ENCODE results near the gene OPRD1. TPM values are rescaled to one million over a fixed set of nuclear protein-coding genes. Genes with fewer than 3 reads are reported as not detected.

The OPRD1 gene
- total and polyA plus RNA-seq, 2 of the 4 experiments (the other 2 are of a cell fraction): under 0.01 TPM; not detected in 1

GRCh38 chr1:28792644-28793121 lies 19.3 kb upstream of the OPRD1 start:
- BruUV-seq (replicated peaks): no TSS peak
- H4K5ac ChIP-seq (ENCODE audit: low read depth, low read length): no peak overlapping the region
- no peak overlapping the region for H3K4me2 ChIP-seq (ENCODE audit: low read depth, low read length)
- H3K23ac ChIP-seq (ENCODE audit: low read depth, low read length): no peak overlapping the region
- no peak overlapping the region for H3K18ac ChIP-seq (ENCODE audit: low read depth, low read length)
- dilution Hi-C loops (cut with HindIII; ENCODE audit: low sequenced_read_pairs, unreplicated experiment) (no loop called here), in situ Hi-C loops (cut with MboI; ENCODE audit: low sequenced_read_pairs) (no loop called here), intact Hi-C loops (cut with micrococcal nuclease) (no loop called here)
- H4K91ac ChIP-seq (ENCODE audit: insufficient read depth, low read depth, low read length): no peak overlapping the region
- no peak overlapping the region for H3K14ac ChIP-seq (replicated peaks; ENCODE audit: low read depth, low read length)
- no peak overlapping the region for H3K4ac ChIP-seq (ENCODE audit: low read depth, low read length)
- H3K79me1 ChIP-seq (ENCODE audit: low read depth in 1 of 2, low read length in 2 of 2): no peaks in the 10 kb centered on the region
- no peak for ATAC-seq (ENCODE audit: low read depth)
- TF ChIP-seq USF2 (IDR thresholded peaks at IDR 0.05; ENCODE audit: low read depth, low read length) (no peak), MAZ (IDR thresholded peaks at IDR 0.05; ENCODE audit: borderline replicate concordance, low read depth, low read length) (no peak), RAD21 (IDR thresholded peaks at IDR 0.05; ENCODE audit: low read length) (no peak), MXI1 (IDR thresholded peaks at IDR 0.05; ENCODE audit: borderline replicate concordance, low read depth, low read length) (no peak), ELK1 (IDR thresholded peaks at IDR 0.05; ENCODE audit: borderline replicate concordance, low read depth, low read length) (no peak), RCOR1 (IDR thresholded peaks at IDR 0.05; ENCODE audit: insufficient replicate concordance, low read length) (no peak), MAFK (IDR thresholded peaks at IDR 0.05; ENCODE audit: low read depth, low read length) (no peak), FOS (IDR thresholded peaks at IDR 0.05; ENCODE audit: low read depth, low read length) (no peak), RFX5 (IDR thresholded peaks at IDR 0.05; ENCODE audit: low read depth, low read length) (no peak), CHD1 (IDR thresholded peaks at IDR 0.05; ENCODE audit: low read depth, low read length) (no peak), NFE2L2 (IDR thresholded peaks at IDR 0.05; ENCODE audit: low read depth, low read length) (no peak), SMC3 (IDR thresholded peaks at IDR 0.05; ENCODE audit: low read depth, low read length) (no peak), CTCF (conservative IDR thresholded peaks at IDR 0.05; ENCODE audit: low read depth, low read length) (no peak; the same call in 1 of the 2 replicates), POLR2A (IDR thresholded peaks at IDR 0.05; ENCODE audit: low read depth, low read length) (no peak)
- no peak overlapping the region for H2AK5ac ChIP-seq (ENCODE audit: low read depth, low read length)
- H2BK15ac ChIP-seq (ENCODE audit: low read depth, low read length): no peak overlapping the region
- no peaks in the 10 kb centered on the region for H4K20me1 ChIP-seq (ENCODE audit: insufficient read depth, low read length)
- no peaks in the 10 kb centered on the region for H3K36me3 ChIP-seq (ENCODE audit: control insufficient read depth, insufficient read depth, low read length)
- no peak for DNase-seq
- no CpG with 5 or more reads among the region's 1 CpG for WGBS, 2 experiments (ENCODE audit: extremely low coverage in 2 of 2, insufficient read length in 1 of 2)
- H4K8ac ChIP-seq (ENCODE audit: low read depth in 2 of 2, low read length in 2 of 2): no peak overlapping the region
- H3K4me3 ChIP-seq (ENCODE audit: insufficient read depth, low read depth, low read length): no peak overlapping the region
- no peak overlapping the region for H3K9ac ChIP-seq (ENCODE audit: low read depth, low read length)
- H3K4me1 ChIP-seq (ENCODE audit: control insufficient read depth, insufficient read depth, low read length): no peaks in the 10 kb centered on the region; the same call in 1 of the 2 replicates
- H2AFZ ChIP-seq (replicated peaks; ENCODE audit: low read length, poor library complexity): no peak overlapping the region
- H3K56ac ChIP-seq (ENCODE audit: extremely low read depth, insufficient read depth, low read length): no peak overlapping the region
- H2BK120ac ChIP-seq (ENCODE audit: low read depth, low read length): no peak overlapping the region
- POLR2A ChIA-PET (ENCODE audit: unreplicated experiment): no interaction called here
- H2BK5ac ChIP-seq (ENCODE audit: low read depth, low read length, poor library complexity, severe bottlenecking): no peak overlapping the region
- H2BK20ac ChIP-seq (ENCODE audit: low read depth, low read length): no peak overlapping the region
- no peaks in the 10 kb centered on the region for H3K9me3 ChIP-seq (ENCODE audit: control insufficient read depth, insufficient read depth, low read length)
- no peak overlapping the region for H2AK9ac ChIP-seq (replicated peaks; ENCODE audit: low read depth, low read length, poor library complexity)
- H3K27ac ChIP-seq (ENCODE audit: insufficient read depth, low read length): no peak overlapping the region
- no peaks in the 10 kb centered on the region; the same call in 1 of the 2 replicates for H3K27me3 ChIP-seq (ENCODE audit: control insufficient read depth, insufficient read depth, low read length)
- CTCF ChIA-PET: interaction anchor here (0.6 to 2.1 kb wide), 5 partner anchors 14 to 1472 kb away, joined by 3 to 7 read pairs (median 4); no protein-coding TSS in a partner anchor
- no peaks in the 10 kb centered on the region for H3K9me1 ChIP-seq (ENCODE audit: insufficient read depth, low read length)
